CD4-positive, alpha-beta T cell (primary cell): ENCODE results near the gene SERPINI1. TPM values are rescaled to one million over a fixed set of nuclear protein-coding genes. Genes with fewer than 3 reads are reported as not detected.

Experiments used
- ATAC-seq: fragments of 200-7000 bp; cut with Tn5 transposase; one replicate; pipeline ENCODE4 v1.10.0; 2022; ENCODE audit warnings: mild to moderate bottlenecking; ENCODE audit not compliant: poor library complexity
- CTCF ChIA-PET: fragments of 350-600 bp; sonication (Branson Sonifier 250); formaldehyde crosslinking; loops from one replicate; lab custom pipeline; 2021; ENCODE audit warnings: antibody characterized with exemption, inconsistent platforms; lab: Charles Lee
- POLR2A ChIA-PET: fragments of 350-600 bp; sonication (Branson Sonifier 250); formaldehyde crosslinking; loops from one replicate; lab custom pipeline; 2021; ENCODE audit warnings: antibody characterized with exemption, inconsistent platforms; lab: Charles Lee
- DNase-seq, 14 experiments: peaks; one replicate each; pipeline ENCODE4 v3.0.0-alpha.2; 2013 to 2020; ENCODE audit warnings: mixed read lengths in 2 of 14
- H3K27ac ChIP-seq, 2 donors: one replicate each; pipeline versions ENCODE4 v1.5.1 to v1.7.0; 2013; ENCODE audit warnings: low read length in 2 of 2, low read depth in 1 of 2, mild to moderate bottlenecking in 1 of 2
- H3K27me3 ChIP-seq, 2 experiments: 1 replicate in 1 of 2; 2 replicates in 1 of 2; pipeline versions ENCODE4 v1.6.1 to v1.7.0; 2013; ENCODE audit warnings: low read length in 2 of 2, control low read depth in 1 of 2, mild to moderate bottlenecking in 1 of 2, moderate library complexity in 1 of 2; ENCODE audit not compliant: insufficient read depth in 2 of 2, control insufficient read depth in 1 of 2
- H3K36me3 ChIP-seq: one replicate; pipeline ENCODE4 v1.6.1; 2013; ENCODE audit warnings: low read length, control low read depth; ENCODE audit not compliant: insufficient read depth
- H3K4me1 ChIP-seq: one replicate; pipeline ENCODE4 v1.6.1; 2013; ENCODE audit warnings: low read length, control low read depth; ENCODE audit not compliant: insufficient read depth
- H3K4me3 ChIP-seq: one replicate; pipeline ENCODE4 v1.5.1; 2013; ENCODE audit warnings: mild to moderate bottlenecking, low read length, moderate library complexity
- H3K9me3 ChIP-seq, 2 experiments: 1 replicate in 1 of 2; 2 replicates in 1 of 2; pipeline versions ENCODE4 v1.6.1 to v1.7.0; 2013; ENCODE audit warnings: low read length in 2 of 2, mild to moderate bottlenecking in 2 of 2, control low read depth in 1 of 2, moderate library complexity in 1 of 2; ENCODE audit not compliant: control insufficient read depth in 1 of 2, insufficient read depth in 1 of 2
- H3K27ac Mint-ChIP-seq: one replicate; pipeline ENCODE4 v1.8.0; 2020; ENCODE audit warnings: mixed read lengths
- H3K27me3 Mint-ChIP-seq: one replicate; pipeline ENCODE4 v1.8.0; 2021; ENCODE audit warnings: mixed read lengths
- H3K36me3 Mint-ChIP-seq: one replicate; pipeline ENCODE4 v1.8.0; 2021; ENCODE audit warnings: low read depth, mixed read lengths
- H3K4me1 Mint-ChIP-seq: one replicate; pipeline ENCODE4 v1.8.0; 2021; ENCODE audit warnings: low read depth, mixed read lengths
- H3K4me3 Mint-ChIP-seq: one replicate; pipeline ENCODE4 v1.8.0; 2020; ENCODE audit warnings: mild to moderate bottlenecking, mixed read lengths
- H3K9me3 Mint-ChIP-seq: one replicate; pipeline ENCODE4 v1.8.0; 2020; ENCODE audit warnings: mixed read lengths
- CTCF ChIP-seq: fragments of 200-600 bp; IDR thresholded peaks from one replicate; pipeline ENCODE4 v1.8.0; 2022; ENCODE audit warnings: antibody characterized with exemption, mild to moderate bottlenecking
- intact Hi-C, 2 experiments: fragments of 100-400 bp; cut with DNase I in 1 of 2; cut with micrococcal nuclease in 1 of 2; formaldehyde crosslinking; loops; one replicate each; pipeline versions ENCODE4 v1.15.1 to v1.9.0; 2023 to 2025; cut with DNase I, micrococcal nuclease
- total RNA-seq, 174 experiments: library from RNA in 2 of 174; stranded (reverse) in 2 of 174; gene quantifications; one replicate each; pipeline ENCODE4 v1.2.3 and lab custom pipeline; 2021 to 2026

Gene SERPINI1
- total RNA-seq, 2 experiments from 2014 or later, result 0.64 to 0.66 TPM

- ChIA-PET POLR2A (no interaction called here), CTCF (no interaction called here)
- H3K27me3 Mint-ChIP-seq, result peaks cover 4% of the 10 kb centered on the region
- no peak overlapping the region for H3K27ac ChIP-seq
- no peaks in the 10 kb centered on the region for H3K9me3 ChIP-seq
- H3K4me3 Mint-ChIP-seq, result no peak overlapping the region
- H3K36me3 ChIP-seq, result no peaks in the 10 kb centered on the region
- intact Hi-C loops, result no loop called here
- DNase-seq, result no peak
- no peaks in the 10 kb centered on the region for H3K9me3 Mint-ChIP-seq
- H3K4me3 ChIP-seq, result no peak overlapping the region
- ATAC-seq, result no peak
- H3K36me3 Mint-ChIP-seq, result no peaks in the 10 kb centered on the region
- no peak overlapping the region for H3K27ac Mint-ChIP-seq
- H3K4me1 Mint-ChIP-seq, result no peaks in the 10 kb centered on the region
- TF ChIP-seq CTCF, result no peak
- peaks cover 0 to 3% of the 10 kb centered on the region in 2 experiments for H3K27me3 ChIP-seq
- H3K4me1 ChIP-seq, result no peaks in the 10 kb centered on the region
Observed at GRCh38 chr3:167870759-167871158, 135.2 kb downstream of the SERPINI1 start.

- no peak overlapping the region for H3K4me3 ChIP-seq
- Mint-ChIP-seq H3K4me1 (no peaks in the 10 kb centered on the region), H3K27ac (no peak overlapping the region), H3K4me3 (no peak overlapping the region), H3K9me3 (no peaks in the 10 kb centered on the region), H3K27me3 (peaks cover 10% of the 10 kb centered on the region), H3K36me3 (no peaks in the 10 kb centered on the region)
- H3K9me3 ChIP-seq, result no peaks in the 10 kb centered on the region
- intact Hi-C loops, result no loop called here
- DNase-seq, result no peak
- POLR2A ChIA-PET, result no interaction called here
- peaks cover 0 to 3% of the 10 kb centered on the region in 2 experiments for H3K27me3 ChIP-seq
- TF ChIP-seq CTCF, result no peak
- CTCF ChIA-PET, result no interaction called here
- H3K27ac ChIP-seq, result no peak overlapping the region
- H3K36me3 ChIP-seq, result no peaks in the 10 kb centered on the region
- no peak for ATAC-seq
- H3K4me1 ChIP-seq, result no peaks in the 10 kb centered on the region
Observed at GRCh38 chr3:167872032-167872431, 136.5 kb downstream of the SERPINI1 start.

GRCh38 chr3:167872941-167873340 is 137.4 kb downstream of the SERPINI1 start:
- Histone ChIP-seq H3K9me3 (no peaks in the 10 kb centered on the region), H3K27ac (no peak overlapping the region), H3K4me1 (no peaks in the 10 kb centered on the region), H3K36me3 (no peaks in the 10 kb centered on the region), H3K4me3 (no peak overlapping the region), H3K27me3 (peaks cover 0 to 3% of the 10 kb centered on the region in 2 experiments)
- POLR2A ChIA-PET, result no interaction called here
- intact Hi-C loops, result no loop called here
- no peak for DNase-seq
- H3K4me3 Mint-ChIP-seq, result no peak overlapping the region
- H3K36me3 Mint-ChIP-seq, result no peaks in the 10 kb centered on the region
- ATAC-seq, result no peak
- H3K4me1 Mint-ChIP-seq, result no peaks in the 10 kb centered on the region
- no peak for TF ChIP-seq CTCF
- no peaks in the 10 kb centered on the region for H3K9me3 Mint-ChIP-seq
- peaks cover 10% of the 10 kb centered on the region for H3K27me3 Mint-ChIP-seq
- H3K27ac Mint-ChIP-seq, result no peak overlapping the region
- CTCF ChIA-PET, result no interaction called here
